ENCODE data around the gene MEIS2.

DNA sequence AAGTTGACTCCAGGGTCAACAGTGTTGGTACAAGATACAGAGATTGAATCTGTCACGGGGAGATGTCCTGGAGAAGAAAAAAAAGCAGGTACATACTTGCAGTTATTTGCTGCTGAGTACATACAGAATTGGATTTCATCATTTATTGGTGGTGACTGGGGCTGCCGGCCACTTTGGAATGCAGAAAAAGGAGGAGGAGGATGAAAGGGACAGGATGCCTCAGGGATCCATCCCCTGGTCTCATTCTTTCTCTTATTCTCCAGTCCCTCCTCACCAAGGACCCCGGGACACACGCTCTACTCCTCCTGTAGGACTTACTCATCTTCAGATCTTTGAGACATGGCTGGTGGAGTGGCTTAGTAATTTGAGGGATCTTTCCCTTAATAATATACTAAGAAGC, 30.0 kb upstream of the MEIS2 start:
- no peak for TF ChIP-seq POLR2A (IDR thresholded peaks at IDR 0.05; ENCODE audit: low read depth, low read length)
- no peak for TF ChIP-seq CTCF (IDR thresholded peaks at IDR 0.05; ENCODE audit: extremely low read depth in 1 of 2, insufficient read depth in 1 of 2, low read depth in 1 of 2, low read length in 2 of 2)
- TF ChIP-seq, protein P1, sequence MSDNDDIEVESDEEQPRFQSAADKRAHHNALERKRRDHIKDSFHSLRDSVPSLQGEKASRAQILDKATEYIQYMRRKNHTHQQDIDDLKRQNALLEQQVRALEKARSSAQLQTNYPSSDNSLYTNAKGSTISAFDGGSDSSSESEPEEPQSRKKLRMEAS (IDR thresholded peaks at IDR 0.05; ENCODE audit: insufficient read depth, insufficient read length): no peak
